ENCODE measurements around the gene ALG9.

DNA sequence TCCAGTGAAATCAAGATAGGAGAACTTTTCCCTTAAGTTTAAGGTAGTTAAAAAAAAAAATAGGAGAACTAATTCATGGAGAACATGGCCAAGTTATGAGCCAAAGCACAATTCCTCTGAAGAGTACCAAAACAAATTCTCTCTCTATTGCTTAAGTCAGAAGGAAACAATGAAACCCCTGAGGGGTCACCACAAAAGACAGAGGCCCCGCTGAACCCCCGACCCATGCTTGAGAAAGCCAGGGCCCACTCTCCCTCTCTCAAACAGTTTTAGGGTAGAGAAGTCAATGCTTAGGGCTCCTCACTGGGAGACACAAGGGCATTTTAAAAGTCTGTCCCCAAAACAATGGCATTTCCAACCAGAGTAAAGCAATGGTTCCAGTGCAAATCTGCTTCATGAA lies 132.1 kb downstream of the ALG9 start:
- no peak for TF ChIP-seq RCOR1 (IDR thresholded peaks at IDR 0.05; ENCODE audit: insufficient replicate concordance, low read length)
- TF ChIP-seq RFX5 (IDR thresholded peaks at IDR 0.05; ENCODE audit: low read depth, low read length) = no peak
